Measurements from ENCODE around the gene CHI3L2.
"Not testable (repeated sequence)": the region's sequence is repeated elsewhere in the genome, so short reads cannot be mapped to it uniquely, and the experiment has no call there.

The CHI3L2 gene

DNA sequence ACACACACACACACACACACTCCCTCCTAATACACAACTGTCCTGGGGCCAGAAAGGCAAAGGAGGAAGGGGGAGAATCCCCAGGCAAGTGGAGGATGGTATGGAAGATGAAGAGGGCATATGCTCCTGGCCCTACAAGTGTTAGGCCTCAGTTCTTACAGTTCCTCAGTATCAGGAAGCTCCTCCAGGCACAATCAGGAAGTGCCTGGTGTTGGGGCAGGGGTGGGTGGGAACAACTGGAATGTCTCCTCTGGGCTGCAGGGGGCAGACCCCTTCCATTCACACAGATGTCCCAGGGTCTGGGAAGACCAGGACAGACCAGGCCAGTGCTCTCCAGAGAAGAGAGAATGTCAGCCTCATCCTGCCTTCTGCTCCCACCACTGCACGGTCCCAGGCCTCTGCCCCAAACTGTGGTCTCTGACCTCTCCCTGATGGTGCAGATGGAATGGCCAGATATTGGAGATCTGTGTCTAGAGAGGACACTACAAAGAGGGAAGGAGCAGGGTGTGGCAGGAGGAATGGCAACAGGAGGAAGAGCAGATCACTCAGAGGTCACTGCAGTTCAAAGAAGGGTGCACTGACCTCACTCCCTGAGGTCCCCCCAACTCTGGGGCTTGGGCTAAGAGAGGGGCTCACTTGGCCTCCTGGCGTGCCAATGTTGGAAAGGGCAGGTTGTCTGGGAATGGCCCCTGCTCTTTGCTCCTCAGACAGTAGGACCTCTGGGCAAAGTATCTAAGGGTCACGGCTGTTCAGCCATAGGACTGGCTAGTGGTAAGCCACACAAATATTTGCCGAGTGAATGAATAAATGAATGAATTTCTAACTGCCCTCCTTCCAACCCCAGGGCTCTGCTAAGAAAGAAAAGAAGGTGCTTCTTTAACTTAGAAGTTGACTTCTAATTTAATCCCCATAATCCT lies 24.5 kb upstream of the CHI3L2 start:
- DNase-seq, result no peak

DNA sequence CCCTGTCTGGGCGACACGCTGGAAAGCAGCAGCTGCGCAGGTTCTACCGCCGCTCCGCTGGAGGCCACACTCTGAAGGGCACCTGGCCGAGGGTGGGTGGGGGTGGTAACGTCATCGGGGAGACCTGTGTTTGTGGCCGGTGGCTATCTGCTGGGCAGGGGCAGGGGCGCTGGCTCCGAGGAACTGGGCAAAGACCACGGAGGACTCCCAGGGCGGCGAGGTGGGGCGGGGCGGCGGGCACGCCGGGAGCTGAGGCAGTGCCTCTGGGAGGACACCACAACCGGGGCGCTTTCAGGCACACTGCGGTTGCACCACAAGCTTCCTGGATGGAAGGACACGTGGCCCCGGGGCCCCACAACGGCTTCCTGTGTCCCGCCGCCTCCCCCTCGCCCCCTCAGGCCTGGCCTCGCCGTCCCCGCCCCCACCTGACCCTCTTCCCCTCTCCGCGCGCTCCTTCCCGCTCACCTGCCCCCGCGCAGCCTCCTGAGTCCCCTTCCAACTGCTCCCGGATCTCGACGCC lies 23.8 kb upstream of the CHI3L2 start:
- DNase-seq, result peak; percentile 88 to 91

DNA sequence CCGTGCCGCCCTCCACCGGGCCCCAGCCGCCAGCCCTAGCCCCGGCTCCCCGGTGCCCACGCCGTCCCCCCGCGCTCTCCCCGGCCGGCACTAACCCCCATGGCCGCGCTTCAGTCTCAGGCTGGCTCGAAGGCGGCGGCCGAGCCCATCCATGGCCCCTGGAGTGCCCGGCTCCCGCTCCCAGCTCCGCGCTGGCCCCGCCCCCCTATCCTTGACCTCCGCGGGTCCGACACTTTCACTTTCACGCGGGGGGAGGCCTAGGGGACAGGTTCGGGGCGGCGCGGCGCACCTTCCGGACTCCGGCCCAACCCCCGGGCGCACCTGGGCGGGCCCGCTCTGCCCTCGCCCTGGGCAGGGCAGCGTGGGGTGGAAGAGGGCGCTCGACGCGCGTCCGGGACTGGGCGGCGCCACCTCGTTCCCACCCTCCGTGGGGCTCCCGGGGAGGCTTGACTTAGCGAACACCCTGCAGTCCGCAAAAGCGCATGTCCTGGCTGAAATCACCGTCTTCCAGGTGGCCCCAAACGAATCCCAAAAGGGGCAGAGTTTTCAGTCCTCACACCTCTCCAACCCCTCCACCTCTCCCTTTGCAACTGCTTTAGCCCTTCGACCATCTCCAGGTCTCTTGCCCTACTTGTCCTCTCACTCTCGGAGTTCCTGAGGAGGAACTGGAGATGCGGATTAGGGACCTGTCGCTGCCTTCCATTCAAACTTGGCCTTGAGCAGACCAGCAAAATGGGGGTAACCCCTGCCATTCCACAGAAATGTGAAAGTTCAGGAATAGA lies 23.1 kb upstream of the CHI3L2 start:
- peak; percentile 14 to 18 for DNase-seq

DNA sequence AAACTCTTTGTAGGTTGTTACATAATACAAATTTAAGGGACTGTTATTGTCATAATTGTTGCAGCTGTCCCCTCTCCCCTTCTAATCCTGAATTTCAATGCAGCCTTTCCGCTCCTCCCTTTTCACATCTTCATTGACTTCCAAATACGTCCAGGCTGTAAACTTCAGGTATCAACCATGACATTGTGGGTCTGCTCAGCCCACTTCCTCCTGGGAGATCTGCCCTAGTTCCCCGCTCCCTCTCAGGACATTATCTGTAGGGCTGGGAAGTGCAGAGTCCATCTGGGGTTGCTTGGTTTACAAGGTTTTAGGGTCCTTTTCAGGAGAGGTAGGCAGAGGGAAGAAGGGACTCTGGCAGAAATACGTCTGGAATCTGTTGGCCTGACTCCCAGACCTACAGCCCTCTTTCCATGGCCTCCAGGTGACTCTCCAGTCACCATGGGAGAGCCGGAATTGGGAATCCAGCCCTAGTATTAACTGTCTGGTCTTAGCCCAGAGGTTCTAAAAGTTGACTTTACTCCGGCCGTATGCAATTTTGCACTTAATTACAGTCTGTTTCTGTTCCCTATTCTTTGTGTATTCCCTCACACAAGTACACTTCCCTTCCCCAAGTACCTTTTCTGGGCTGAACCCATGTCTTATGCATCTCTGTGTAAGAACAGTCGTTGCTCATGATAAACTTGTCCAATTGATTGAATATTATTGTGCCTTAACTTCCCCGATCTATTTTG lies 22.4 kb upstream of the CHI3L2 start:
- DNase-seq, result no peak

DNA sequence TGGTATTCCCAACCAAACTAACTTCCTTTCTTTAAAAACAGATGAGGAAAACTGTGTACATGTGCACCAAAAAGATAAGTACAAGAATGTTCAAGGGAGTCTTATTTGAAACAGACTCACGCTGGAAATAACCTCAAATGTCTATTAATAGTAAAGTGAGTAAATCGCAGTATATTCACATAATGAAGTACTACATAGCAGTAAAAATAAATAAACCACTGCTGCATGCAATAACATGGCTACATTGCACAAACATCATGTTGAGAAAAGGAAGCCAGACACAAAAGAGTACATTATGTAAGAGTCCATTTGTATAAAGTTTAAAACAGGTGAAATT lies 21.8 kb upstream of the CHI3L2 start:
- DNase-seq, result peak; percentile 58 to 71

DNA sequence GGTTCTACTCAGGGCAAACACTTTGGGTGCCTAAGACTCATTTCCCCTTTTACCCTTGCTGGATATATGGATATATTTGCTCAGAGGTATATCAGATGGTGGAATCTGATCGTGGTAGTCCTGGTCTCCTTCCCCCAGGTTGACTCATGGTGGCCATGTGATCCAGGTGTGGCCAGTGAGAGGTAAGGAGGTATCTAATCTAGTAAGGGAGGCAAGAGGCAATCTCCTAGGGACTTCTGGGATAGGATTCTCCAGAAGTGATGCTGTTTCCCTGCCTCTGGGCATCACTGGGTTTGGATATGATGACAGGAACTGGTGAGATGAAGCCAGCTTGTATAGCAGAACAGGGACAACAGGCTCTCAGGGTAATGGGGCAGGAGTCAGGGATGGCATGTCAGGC lies 18.6 kb upstream of the CHI3L2 start:
- DNase-seq, result no peak

DNA sequence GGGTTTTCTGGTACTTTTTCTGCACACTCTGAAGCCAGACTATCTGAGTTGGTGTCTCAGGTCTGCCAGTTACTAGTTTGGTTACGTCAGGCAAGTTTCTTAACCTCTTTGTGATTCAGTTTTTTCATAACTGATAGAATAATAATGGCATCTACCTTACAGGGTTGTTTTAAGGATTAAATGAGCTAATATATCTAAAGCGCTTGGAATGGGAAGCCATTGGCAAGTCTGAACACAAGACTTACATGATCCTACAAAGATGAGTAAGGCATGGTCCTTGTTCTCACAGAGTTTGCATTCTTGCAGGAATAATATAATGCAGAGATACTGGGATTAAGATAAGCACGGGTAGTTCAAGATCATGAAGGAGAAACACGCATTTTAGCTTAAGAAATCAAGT lies 17.9 kb upstream of the CHI3L2 start:
- DNase-seq, result no peak

DNA sequence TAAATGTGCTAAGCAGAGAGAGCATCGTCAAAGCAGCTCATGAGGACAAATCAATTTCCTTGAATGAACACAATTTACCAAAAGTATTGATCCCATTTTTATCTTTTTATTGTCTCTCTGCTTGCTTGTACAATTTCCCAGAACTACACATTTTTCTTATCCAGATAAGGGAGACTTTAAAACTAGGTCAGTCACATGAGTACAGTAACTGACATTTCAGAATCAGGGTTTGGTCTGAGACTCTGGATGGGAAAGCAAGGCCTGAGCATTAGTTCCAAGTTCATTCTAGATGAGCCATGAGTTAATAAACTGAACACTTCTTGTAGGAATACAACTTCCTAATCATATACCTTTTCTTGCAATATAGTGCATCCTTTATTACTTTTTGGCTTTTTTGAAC lies 15.6 kb upstream of the CHI3L2 start:
- DNase-seq, result no peak

DNA sequence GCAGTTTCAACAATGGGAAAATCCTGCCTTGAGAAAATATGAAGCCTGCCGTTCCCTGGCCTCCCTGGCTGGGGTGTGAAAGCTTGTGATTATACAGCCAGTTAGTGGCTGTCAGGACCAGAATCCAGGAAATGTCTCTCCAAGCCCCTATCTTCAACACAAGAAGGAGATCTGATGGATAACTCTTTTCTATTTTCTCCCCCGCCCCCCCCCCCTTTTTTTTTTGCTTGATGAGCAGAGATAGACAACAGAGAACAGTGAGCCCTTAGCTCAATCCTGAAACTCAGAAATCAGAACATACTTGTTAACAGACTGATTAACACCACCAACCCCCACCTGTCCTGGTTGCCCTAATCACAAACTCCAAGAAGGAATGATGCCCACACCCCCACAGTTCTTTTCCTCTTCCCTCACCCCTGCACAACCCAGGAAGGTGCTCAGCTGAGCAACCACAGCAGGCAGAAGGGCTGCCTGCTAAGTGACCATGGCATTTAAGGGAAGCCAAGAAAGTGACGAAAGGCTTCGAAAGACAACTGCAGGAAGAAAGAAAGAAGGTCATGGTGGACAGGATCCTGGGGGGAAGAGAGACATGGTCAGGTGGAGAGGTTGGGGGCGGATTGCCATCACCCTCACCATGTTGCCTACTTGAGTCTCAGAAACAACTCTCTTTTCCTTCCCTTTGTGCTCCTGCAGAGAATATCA lies 14.7 kb upstream of the CHI3L2 start:
- peak; percentile 13 to 45 for DNase-seq

DNA sequence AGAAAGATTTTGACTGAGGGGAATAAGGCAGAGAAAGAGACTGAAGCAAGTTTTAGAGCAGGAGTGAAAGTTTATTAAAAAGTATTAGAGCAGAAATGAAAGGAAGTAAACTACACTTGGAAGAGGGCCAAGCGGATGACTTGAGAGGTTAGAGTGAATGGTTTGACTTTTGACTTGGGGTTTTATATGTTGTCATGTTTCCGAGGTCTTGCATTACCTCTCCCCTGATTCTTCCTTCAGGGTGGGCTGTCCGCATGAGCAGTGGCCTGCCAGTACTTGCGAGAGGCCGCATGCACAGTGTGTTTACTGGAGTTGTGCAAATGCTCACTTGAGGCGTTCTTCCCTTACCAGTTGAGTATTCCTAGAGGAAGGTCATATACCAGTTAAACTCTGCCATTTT lies 14.1 kb upstream of the CHI3L2 start:
- DNase-seq, result peak in 1 of 2 experiments; percentile 9

DNA sequence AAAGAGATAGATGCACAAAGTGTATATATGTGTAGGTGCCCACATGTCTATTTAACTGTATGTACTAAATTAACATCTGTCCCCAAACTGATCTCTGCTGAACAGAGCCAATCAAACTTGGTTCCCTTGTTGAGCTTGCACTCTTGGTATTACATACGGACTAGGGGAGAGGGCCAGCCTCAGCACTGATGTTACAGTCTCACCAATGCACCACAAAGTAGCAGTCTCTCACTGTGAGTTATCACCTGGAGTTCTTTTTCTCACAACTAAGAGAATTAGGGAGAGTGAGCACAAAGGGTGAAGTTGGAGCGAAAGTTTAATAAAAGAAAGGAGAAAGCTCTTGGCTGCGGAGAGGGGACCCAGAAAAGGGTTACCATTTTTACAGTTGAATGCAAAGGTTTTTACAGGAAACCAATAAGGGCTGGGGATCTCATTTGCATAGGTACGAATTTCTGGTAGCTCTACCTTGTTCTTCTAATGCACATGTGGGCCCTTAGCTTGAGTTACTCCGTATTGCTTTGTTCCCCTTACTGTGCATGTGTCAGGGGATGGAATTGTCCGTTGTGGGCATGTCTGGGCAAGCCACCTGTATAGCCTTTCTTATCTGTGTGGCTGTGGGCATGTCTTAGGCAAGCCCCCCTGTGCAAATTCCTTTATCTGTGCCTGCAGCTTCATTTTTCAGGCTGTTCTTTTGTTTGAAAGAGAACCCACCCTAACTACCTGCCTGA lies 13.3 kb upstream of the CHI3L2 start:
- DNase-seq, result no peak

DNA sequence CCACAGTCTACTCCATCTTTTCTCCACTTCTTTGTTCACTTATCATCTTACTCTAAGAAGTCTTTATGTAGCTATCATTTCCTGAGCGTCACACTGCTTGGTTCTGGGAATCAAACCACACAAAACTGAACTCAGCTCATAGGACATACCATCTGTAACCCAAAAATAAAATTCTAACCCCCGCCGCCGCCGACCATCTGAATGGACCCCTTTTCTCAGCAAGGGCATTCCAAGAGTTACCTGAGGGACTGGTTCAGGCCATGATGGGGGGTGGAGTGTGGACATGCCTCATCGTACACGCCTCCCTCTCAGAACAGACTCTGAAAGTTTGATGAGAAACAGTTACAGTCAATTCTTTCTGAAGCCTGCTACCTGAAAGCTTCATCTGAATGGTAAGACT lies 12.6 kb upstream of the CHI3L2 start:
- DNase-seq, result no peak

DNA sequence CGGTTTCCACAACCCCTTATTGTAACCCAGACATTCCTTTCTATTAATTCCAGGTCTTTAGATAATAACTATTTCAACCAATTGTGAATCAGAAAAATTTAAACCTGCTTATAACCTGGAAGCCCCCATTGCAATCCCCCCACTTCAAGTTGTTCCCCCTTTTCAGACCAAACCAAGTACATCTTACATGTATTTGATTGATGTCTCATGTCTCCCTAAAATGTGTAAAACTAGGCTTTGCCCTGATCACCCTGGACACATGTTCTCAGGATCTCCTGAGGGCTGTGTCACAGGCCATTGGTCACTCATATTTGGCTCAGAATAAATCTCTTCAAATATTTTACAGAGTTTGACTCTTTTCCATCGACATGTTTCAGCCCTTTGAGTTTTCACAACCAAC lies 12.2 kb upstream of the CHI3L2 start:
- DNase-seq, result not testable (repeated sequence)

DNA sequence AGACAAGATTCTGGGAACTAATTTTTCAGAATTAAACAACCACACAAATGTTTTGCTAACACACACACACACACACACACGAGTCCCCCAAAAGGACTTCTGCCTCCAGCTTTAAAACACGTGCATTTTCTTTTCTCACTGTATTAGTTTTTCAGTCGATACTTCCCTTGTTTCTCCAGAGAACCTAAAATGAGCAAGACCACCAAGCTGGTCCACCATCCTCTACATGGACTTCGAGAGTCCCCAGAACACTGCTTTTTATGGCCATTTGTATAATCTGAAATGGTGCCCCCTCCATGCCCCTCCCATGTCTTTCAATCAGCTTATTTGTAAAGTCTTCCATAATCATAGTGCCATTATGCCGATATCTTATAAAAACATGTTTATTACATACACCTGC lies 10.8 kb upstream of the CHI3L2 start:
- DNase-seq, result no peak

DNA sequence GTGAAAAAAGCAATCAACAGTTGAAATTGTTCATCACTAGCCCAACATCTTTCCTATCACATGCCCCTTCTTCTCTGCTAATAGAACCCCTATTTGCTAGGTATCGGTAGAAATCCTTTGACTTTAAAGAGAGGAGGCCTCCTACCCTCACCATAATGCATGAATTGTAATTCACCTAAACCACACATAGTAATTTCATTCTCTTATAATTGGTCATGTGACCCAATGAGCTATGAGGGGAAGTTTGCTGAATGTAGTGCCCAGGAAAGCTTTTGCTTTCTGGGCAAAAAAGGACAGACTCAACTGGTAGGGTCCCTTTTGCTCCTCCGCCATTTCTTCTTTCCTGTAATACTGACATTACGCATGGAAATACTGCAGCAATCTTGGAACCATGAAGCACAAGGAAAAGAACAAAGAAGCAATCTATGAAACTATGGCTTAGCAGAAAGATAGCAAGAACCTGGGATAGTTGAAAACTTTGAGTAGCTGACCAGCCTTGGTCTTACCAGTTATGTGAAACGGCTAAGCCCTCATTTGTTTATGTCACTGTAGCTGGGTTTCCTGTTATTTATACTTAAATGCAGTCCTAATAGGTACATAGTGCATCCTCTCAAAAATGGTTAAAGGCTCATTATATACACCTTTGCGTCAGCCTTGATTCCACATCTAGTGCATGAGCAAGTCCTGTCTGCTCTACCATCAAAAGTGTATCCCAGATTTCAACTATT lies 10.2 kb upstream of the CHI3L2 start:
- no peak for DNase-seq

DNA sequence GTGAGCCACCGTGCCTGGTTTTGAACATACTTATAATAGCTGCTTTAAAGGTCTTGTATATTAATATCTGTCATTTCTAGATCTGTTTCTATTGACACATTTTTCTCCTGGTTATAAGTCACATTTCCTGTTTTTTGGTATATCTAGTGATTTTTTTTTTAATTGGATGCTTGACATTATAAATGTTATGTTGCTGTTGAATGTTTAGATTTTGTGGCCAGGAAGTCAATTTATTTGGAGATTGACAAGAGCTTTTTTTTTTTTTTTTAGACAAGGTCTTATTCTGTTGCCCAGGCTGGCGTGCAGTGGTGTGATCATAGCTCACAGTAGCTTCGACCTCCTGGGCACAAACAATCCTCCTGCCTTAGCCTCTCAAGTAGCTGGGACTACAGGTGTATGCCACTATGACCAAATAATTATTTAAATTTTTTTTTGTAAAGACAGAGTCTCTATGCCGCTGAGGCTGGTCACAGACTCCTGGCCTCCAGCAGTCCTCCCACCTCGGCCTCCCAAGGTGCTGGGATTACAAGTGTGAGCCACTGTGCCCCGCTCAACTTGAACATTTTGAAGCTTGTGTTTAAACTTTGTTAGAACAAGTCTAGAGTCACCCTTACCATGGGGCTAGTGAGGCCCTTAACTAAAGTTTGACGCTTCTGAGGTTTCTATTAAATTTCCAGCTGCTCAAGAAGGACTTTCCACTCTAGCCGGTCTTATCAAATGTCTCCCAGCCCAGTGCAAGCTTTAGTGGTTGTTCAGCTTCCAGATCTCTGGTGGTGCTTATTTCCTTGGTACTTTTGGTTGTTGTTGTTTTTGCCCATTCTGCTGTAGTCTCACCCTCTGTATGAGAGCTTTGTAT lies 8.6 kb upstream of the CHI3L2 start:
- DNase-seq, result no peak

DNA sequence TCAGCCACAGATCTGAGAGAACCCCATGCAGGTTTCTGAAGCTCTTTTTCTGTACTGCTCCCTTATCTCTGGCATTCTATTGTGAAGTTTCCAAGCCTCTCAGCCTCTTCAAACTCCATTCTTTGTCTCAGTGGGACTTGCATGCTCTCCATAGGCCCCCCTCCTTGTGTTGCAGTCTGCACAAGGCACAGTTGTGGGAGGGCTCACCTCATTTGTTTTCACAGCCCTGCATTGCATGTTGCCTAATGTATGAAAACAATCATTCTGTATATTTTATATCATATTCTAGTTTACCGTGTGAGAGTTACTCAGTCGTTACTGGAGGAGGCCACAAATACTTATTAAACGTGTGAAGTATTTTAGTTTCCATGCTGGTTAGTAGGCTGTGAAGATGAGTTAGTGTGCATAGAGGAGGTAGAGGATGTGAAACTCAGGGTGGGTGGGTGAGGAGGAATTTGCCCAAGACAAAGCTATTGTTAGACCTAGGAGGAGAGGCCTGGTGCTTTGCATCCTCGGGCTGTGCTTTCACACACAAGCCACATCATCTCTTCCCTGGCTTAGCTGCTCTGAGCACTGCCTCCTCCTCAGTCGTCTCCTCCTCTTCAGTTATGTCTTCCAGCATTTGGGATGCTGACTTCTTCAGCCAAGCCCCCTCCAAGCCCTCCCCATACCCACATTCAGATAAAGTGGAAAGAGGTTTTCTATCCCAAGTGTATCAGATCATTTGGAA lies 7.8 kb upstream of the CHI3L2 start:
- no peak for DNase-seq

DNA sequence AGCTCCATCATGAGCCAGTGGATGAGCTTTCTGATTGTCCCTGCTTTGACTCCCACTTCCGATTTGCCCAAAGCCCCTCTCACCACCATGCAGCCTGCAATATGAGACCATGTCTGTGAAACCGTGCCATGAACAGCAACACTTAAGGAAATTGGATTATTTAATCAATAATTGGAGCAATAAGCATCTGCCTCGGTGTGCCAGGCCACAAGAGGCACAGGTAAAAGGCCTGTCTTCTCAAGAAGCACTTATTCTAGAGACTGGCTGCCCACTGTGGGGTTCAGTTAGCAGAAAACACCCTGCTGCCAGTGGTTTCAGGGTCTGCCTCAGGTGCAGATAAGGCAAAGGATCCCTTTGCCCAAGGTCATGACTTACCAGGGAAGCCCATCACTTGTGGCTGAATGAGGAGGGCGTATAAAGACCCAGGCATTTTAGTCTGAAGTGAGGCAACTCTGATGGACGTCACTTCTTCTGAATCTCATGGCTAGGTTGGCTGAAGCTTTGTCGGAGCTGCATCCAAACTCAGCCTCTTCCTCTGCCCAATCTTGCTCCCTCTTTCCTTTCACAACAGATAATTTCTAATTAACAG lies 7.1 kb upstream of the CHI3L2 start:
- no peak for DNase-seq

DNA sequence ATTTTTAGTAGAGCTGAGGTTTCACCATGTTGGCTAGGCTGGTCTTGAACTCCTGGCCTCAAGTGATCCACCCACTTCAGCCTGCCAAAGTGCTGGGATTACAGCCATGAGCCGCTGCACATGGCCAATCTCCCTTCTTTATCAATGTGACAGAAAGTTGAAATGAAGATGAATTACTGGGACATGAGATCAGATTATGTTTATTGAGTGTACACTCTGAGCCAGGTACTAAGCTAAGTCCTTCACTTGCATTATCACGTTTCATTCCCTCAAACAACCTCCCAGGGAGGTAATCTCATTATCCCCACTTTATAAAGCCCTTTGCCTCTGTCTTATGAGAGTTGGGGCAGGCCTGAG lies 6.3 kb upstream of the CHI3L2 start:
- DNase-seq, result no peak
